PC-3 (cell line): ENCODE data around the gene LGALS16. TPM values are rescaled to one million over a fixed set of nuclear protein-coding genes. Genes with fewer than 3 reads are reported as not detected.

Source experiments
- ATAC-seq: fragments of 200-7000 bp; cut with Tn5 transposase; 2 replicates; pipeline ENCODE4 v1.9.1; 2020; ENCODE audit warnings: mild to moderate bottlenecking, moderate library complexity
- BruUV-seq: library from RNA; stranded (reverse); fragments of 400-500 nt; replicated peaks from 2 replicates; lab custom pipeline; 2021; lab: Mats Ljungman, UMichigan
- CTCF ChIA-PET: fragments of 300-600 bp; sonication (Branson Sonifier 250); formaldehyde crosslinking; loops from one replicate; lab custom pipeline; 2022; ENCODE audit warnings: antibody characterized with exemption; lab: Charles Lee
- POLR2A ChIA-PET: fragments of 300-600 bp; sonication (Branson Sonifier 250); formaldehyde crosslinking; loops from one replicate; lab custom pipeline; 2022; ENCODE audit warnings: antibody characterized with exemption; ENCODE audit not compliant: unreplicated experiment; lab: Charles Lee
- DNase-seq: peaks from one replicate; pipeline ENCODE4 v3.0.0-alpha.2; 2015
- H2AFZ ChIP-seq: fragments of 300-600 bp; sonication (generic); 2 replicates; pipeline ENCODE4 v1.6.0; 2016; ENCODE audit warnings: antibody characterized with exemption, low read length
- H3F3A ChIP-seq: fragments of 300-600 bp; sonication (generic); one replicate; pipeline ENCODE4 v1.6.0; 2017; ENCODE audit warnings: antibody characterized with exemption, low read length, control low read depth, mild to moderate bottlenecking; ENCODE audit not compliant: unreplicated experiment
- H3K27ac ChIP-seq: fragments of 300-600 bp; sonication (generic); 2 replicates; pipeline ENCODE4 v1.5.1; 2016; ENCODE audit warnings: mild to moderate bottlenecking, low read length
- H3K27me3 ChIP-seq: fragments of 300-600 bp; sonication (generic); 2 replicates; pipeline ENCODE4 v1.6.1; 2016; ENCODE audit warnings: low read length, mixed read lengths
- H3K36me3 ChIP-seq: fragments of 300-600 bp; sonication (generic); 2 replicates; pipeline ENCODE4 v1.6.1; 2016; ENCODE audit warnings: low read depth, mixed run types, low read length, mixed read lengths
- H3K4me1 ChIP-seq: fragments of 300-600 bp; sonication (generic); 2 replicates; pipeline ENCODE4 v1.5.1; 2016; ENCODE audit warnings: low read length; ENCODE audit not compliant: insufficient read depth
- H3K4me2 ChIP-seq: fragments of 300-600 bp; sonication (generic); 2 replicates; pipeline ENCODE4 v1.6.0; 2016; ENCODE audit warnings: low read length
- H3K4me3 ChIP-seq: fragments of 300-600 bp; sonication (generic); 2 replicates; pipeline ENCODE4 v1.5.1; 2016; ENCODE audit warnings: mild to moderate bottlenecking, low read length, mixed read lengths
- H3K79me2 ChIP-seq: fragments of 300-600 bp; sonication (generic); 2 replicates; pipeline ENCODE4 v1.6.1; 2017; ENCODE audit warnings: low read length, mixed read lengths
- H3K9ac ChIP-seq: fragments of 300-600 bp; sonication (generic); 2 replicates; pipeline ENCODE4 v1.6.0; 2016; ENCODE audit warnings: mild to moderate bottlenecking, low read length
- H3K9me2 ChIP-seq: fragments of 300-600 bp; sonication (generic); replicated peaks from 2 replicates; pipeline ENCODE4 v1.6.1; 2016; ENCODE audit warnings: mixed run types, low read length, mixed read lengths
- H3K9me3 ChIP-seq: fragments of 300-600 bp; sonication (generic); 2 replicates; pipeline ENCODE4 v1.6.1; 2016; ENCODE audit warnings: low read length, mixed read lengths
- H4K20me1 ChIP-seq: fragments of 300-600 bp; sonication (generic); 2 replicates; pipeline ENCODE4 v1.6.1; 2016; ENCODE audit warnings: low read length, mixed read lengths
- EZH2 ChIP-seq: fragments of 300-600 bp; sonication (generic); IDR thresholded peaks from one replicate; pipeline ENCODE4 v1.6.1; 2017; ENCODE audit warnings: antibody characterized with exemption, mild to moderate bottlenecking, low read length; ENCODE audit not compliant: unreplicated experiment
- EZH2phosphoT487 ChIP-seq: fragments of 300-600 bp; sonication (generic); IDR thresholded peaks from 2 replicates; pipeline ENCODE4 v1.6.1; 2018; ENCODE audit warnings: mild to moderate bottlenecking, antibody characterized with exemption, low read length, borderline replicate concordance
- intact Hi-C: fragments of 100-400 bp; cut with micrococcal nuclease; formaldehyde crosslinking; loops from 2 replicates; pipeline ENCODE4 v1.9.0; 2023
- total RNA-seq: library from RNA; depleted of rRNA; stranded (reverse); fragments of >200 nt; gene quantifications from 2 replicates; pipeline ENCODE4 v1.2.3, GENCODE V29; 2014
- TF ChIP-seq, protein P1 (sequence below): fragments of 300-600 bp; sonication (generic); conservative IDR thresholded peaks from 2 replicates; pipeline ENCODE4 v1.5.1; 2017; ENCODE audit warnings: antibody characterized with exemption, low read depth, mild to moderate bottlenecking, low read length

LGALS16 gene
- total RNA-seq, 1 experiment from 2014 or later: not detected

DNA sequence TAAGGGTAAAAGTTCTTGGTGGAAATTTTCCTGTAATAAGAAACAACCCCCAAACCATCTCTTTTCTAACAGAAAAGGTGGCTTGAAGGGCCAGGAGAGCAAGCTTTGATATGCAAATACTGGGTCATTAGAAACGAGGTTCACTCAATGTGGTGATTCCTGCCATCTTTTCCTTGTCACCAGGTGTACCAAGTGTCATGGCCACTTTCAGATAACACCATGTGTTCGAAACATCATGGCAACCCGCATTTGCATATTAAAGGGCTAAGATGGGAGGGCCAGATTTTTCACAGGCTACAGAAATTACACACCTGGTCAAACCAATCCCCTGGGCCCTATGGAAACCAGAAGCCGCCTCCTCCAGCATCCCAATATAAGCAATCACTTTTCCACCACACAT is 15.3 kb downstream of the LGALS16 start:
- POLR2A ChIA-PET: no interaction called here
- CTCF ChIA-PET: no interaction called here
- intact Hi-C loops: no loop called here
- H4K20me1 ChIP-seq: no peaks in the 10 kb centered on the region
- H3K27me3 ChIP-seq: no peaks in the 10 kb centered on the region
- H2AFZ ChIP-seq: no peak overlapping the region
- no peaks in the 10 kb centered on the region for H3F3A ChIP-seq
- no TSS peak for BruUV-seq
- no peak overlapping the region for H3K27ac ChIP-seq
- H3K9me3 ChIP-seq: no peaks in the 10 kb centered on the region
- TF ChIP-seq, protein P1, sequence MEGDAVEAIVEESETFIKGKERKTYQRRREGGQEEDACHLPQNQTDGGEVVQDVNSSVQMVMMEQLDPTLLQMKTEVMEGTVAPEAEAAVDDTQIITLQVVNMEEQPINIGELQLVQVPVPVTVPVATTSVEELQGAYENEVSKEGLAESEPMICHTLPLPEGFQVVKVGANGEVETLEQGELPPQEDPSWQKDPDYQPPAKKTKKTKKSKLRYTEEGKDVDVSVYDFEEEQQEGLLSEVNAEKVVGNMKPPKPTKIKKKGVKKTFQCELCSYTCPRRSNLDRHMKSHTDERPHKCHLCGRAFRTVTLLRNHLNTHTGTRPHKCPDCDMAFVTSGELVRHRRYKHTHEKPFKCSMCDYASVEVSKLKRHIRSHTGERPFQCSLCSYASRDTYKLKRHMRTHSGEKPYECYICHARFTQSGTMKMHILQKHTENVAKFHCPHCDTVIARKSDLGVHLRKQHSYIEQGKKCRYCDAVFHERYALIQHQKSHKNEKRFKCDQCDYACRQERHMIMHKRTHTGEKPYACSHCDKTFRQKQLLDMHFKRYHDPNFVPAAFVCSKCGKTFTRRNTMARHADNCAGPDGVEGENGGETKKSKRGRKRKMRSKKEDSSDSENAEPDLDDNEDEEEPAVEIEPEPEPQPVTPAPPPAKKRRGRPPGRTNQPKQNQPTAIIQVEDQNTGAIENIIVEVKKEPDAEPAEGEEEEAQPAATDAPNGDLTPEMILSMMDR: no peak
- TF ChIP-seq EZH2phosphoT487 (no peak), EZH2 (no peak)
- H3K4me3 ChIP-seq: no peak overlapping the region
- no peak for ATAC-seq
- H3K36me3 ChIP-seq: no peaks in the 10 kb centered on the region
- H3K4me1 ChIP-seq: peaks cover 2% of the 10 kb centered on the region; the same call in 1 of the 2 replicates
- no peak overlapping the region for H3K4me2 ChIP-seq
- H3K9me2 ChIP-seq: no peaks in the 10 kb centered on the region
- DNase-seq: no peak
- H3K79me2 ChIP-seq: no peaks in the 10 kb centered on the region
- H3K9ac ChIP-seq: no peak overlapping the region

DNA sequence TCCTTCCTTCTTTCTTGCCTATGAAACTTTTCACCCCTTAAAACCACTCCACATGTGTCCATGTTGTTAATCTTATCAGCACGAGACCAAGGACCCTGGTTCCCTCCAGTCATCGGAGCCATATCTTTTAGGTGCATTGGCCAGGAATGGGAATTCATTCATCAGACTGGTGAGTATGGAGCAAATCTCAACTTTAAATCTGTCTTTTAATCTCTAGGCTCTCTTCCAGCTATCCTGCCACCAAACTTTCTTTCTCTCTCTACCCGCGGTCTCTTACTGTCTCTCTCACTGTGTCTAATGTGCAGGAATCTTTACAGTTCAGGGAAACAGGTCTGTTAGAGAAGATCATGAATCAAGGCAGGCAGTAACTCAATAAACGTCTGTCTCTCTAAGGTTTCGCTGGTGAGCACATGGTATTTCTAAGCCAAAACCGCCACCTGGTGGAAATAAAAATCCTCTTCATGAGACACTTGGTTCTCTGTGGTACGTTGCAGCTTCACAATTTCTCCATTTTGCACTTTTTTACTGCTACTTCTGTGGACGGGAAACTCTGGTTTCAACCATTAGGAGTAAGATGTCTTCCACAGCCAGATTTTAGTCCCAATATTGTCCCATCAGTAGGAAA is 16.1 kb downstream of the LGALS16 start:
- Histone ChIP-seq H2AFZ (no peak overlapping the region), H3K4me2 (no peak overlapping the region), H3K9me2 (no peaks in the 10 kb centered on the region), H3K9ac (no peak overlapping the region), H3K27me3 (no peaks in the 10 kb centered on the region), H3K4me3 (no peak overlapping the region), H3K27ac (no peak overlapping the region), H3F3A (no peaks in the 10 kb centered on the region), H3K9me3 (no peaks in the 10 kb centered on the region), H3K4me1 (peaks cover 3% of the 10 kb centered on the region; the same call in 1 of the 2 replicates), H3K79me2 (no peaks in the 10 kb centered on the region), H4K20me1 (no peaks in the 10 kb centered on the region), H3K36me3 (no peaks in the 10 kb centered on the region)
- POLR2A ChIA-PET: no interaction called here
- peak; percentile 53 for ATAC-seq
- TF ChIP-seq EZH2phosphoT487: no peak
- TF ChIP-seq, protein P1: peak; percentile 70
- no peak for TF ChIP-seq EZH2
- intact Hi-C loops: loop anchor here (1.0 kb wide), 1 partner anchor 121 kb away; no protein-coding TSS in a partner anchor
- CTCF ChIA-PET: no interaction called here
- BruUV-seq: no TSS peak
- DNase-seq: peak; percentile 70

DNA sequence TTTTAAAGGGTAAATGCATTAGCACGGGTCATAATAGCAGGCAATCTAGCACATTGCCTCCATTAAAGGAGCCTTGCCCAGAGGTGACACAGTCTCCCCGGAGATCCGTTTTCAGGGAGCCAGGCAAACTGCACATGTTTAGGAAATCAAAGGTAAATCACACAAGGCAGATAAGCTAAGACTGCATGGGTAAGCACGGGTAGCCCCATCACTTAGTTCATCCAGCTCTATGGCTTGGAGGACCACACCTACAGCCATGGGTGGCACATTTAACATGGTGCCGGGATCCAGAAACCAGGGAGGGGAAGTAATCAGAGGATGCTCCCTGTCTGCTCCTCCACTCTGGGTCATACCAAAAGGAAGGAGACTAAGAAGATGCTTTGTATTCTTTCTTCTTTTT is 16.8 kb downstream of the LGALS16 start:
- Histone ChIP-seq H3K36me3 (no peaks in the 10 kb centered on the region), H3K9me2 (no peaks in the 10 kb centered on the region), H3K4me3 (no peak overlapping the region), H3K4me2 (no peak overlapping the region), H3K27me3 (no peaks in the 10 kb centered on the region), H3F3A (no peaks in the 10 kb centered on the region), H2AFZ (no peak overlapping the region), H3K9me3 (no peaks in the 10 kb centered on the region), H3K27ac (no peak overlapping the region), H3K9ac (no peak overlapping the region), H3K79me2 (no peaks in the 10 kb centered on the region), H4K20me1 (no peaks in the 10 kb centered on the region), H3K4me1 (peaks cover 3% of the 10 kb centered on the region; the same call in 1 of the 2 replicates)
- ChIA-PET CTCF (no interaction called here), POLR2A (no interaction called here)
- ATAC-seq (no peak), DNase-seq (no peak)
- intact Hi-C loops: loop anchor here (1.0 kb wide), 1 partner anchor 121 kb away; no protein-coding TSS in a partner anchor
- no TSS peak for BruUV-seq
- TF ChIP-seq EZH2phosphoT487 (no peak), EZH2 (no peak)
- TF ChIP-seq, protein P1: no peak
